Esophagus muscularis mucosa (tissue), 3 donors: ENCODE measurements around the gene AP1M2.

Experiments used
- POLR2A ChIP-seq: fragments of 450-650 bp; IDR thresholded peaks from one replicate; pipeline ENCODE4 v1.6.1; 2017; ENCODE audit warnings: antibody characterized with exemption, moderate library complexity, mild to moderate bottlenecking, low read depth
- POLR2AphosphoS5 ChIP-seq, 2 donors: sonication (generic); formaldehyde crosslinking; IDR thresholded peaks; one replicate each; pipeline ENCODE4 v1.6.1; 2017; ENCODE audit warnings: antibody characterized with exemption in 2 of 2
- TF ChIP-seq, protein P1 (sequence below), 3 experiments: fragments of 200-600 bp in 2 of 3; fragments of 450-650 bp in 1 of 3; sonication (generic) in 2 of 3; IDR thresholded peaks; one replicate each; pipeline ENCODE4 v1.5.1; 2017 to 2019; ENCODE audit warnings: antibody characterized with exemption in 3 of 3, mild to moderate bottlenecking in 2 of 3, moderate library complexity in 1 of 3

- TF ChIP-seq, protein P1, sequence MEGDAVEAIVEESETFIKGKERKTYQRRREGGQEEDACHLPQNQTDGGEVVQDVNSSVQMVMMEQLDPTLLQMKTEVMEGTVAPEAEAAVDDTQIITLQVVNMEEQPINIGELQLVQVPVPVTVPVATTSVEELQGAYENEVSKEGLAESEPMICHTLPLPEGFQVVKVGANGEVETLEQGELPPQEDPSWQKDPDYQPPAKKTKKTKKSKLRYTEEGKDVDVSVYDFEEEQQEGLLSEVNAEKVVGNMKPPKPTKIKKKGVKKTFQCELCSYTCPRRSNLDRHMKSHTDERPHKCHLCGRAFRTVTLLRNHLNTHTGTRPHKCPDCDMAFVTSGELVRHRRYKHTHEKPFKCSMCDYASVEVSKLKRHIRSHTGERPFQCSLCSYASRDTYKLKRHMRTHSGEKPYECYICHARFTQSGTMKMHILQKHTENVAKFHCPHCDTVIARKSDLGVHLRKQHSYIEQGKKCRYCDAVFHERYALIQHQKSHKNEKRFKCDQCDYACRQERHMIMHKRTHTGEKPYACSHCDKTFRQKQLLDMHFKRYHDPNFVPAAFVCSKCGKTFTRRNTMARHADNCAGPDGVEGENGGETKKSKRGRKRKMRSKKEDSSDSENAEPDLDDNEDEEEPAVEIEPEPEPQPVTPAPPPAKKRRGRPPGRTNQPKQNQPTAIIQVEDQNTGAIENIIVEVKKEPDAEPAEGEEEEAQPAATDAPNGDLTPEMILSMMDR (IDR thresholded peaks at IDR 0.05) = no peak
- TF ChIP-seq POLR2A = no peak
- TF ChIP-seq POLR2AphosphoS5 (IDR thresholded peaks at IDR 0.05) = no peak
Measured at GRCh38 chr19:10631874-10632273, 44.8 kb upstream of the AP1M2 start.
